Muscle of leg (tissue), 16 donors: ENCODE measurements around the gene POU3F1. TPM values are rescaled to one million over a fixed set of nuclear protein-coding genes. Genes with fewer than 3 reads are reported as not detected.

Experiments used
- DNase-seq: peaks from one replicate; pipeline ENCODE4 v3.0.0; 2013
- H3K27ac ChIP-seq: one replicate; pipeline ENCODE4 v1.5.1; 2013; ENCODE audit warnings: mild to moderate bottlenecking, low read length, control low read depth
- H3K27me3 ChIP-seq: one replicate; pipeline ENCODE4 v1.6.1; 2013; ENCODE audit warnings: low read length; ENCODE audit not compliant: control insufficient read depth, insufficient read depth
- H3K36me3 ChIP-seq: one replicate; pipeline ENCODE4 v1.6.1; 2013; ENCODE audit warnings: low read length; ENCODE audit not compliant: control insufficient read depth, insufficient read depth
- H3K4me1 ChIP-seq: one replicate; pipeline ENCODE4 v1.6.1; 2013; ENCODE audit warnings: low read length; ENCODE audit not compliant: control insufficient read depth, insufficient read depth
- H3K4me3 ChIP-seq: one replicate; pipeline ENCODE4 v1.5.1; 2013; ENCODE audit warnings: low read length, control low read depth
- H3K9me3 ChIP-seq: replicated peaks from 2 replicates; pipeline ENCODE4 v1.6.1; 2013; ENCODE audit warnings: low read depth, low read length; ENCODE audit not compliant: control insufficient read depth
- WGBS: methylation state at CpG from one replicate; pipeline ENCODE4 v1.1.5; 2013; ENCODE audit warnings: missing lambda C conversion rate; ENCODE audit not compliant: insufficient coverage; 5-methylcytosine and 5-hydroxymethylcytosine counted together
- long read RNA-seq, 11 donors: transcript quantifications; one replicate each; lab custom pipeline, GENCODE V29; 2026
- polyA plus RNA-seq, 8 donors: library from polyadenylated mRNA; unstranded; fragments of 120-200 nt; gene quantifications; one replicate each; pipeline versions ENCODE4 v1.2.1 to v1.2.3, GENCODE V29; 2013; ENCODE audit warnings: inconsistent platforms in 1 of 8, low replicate concordance in 1 of 8; ENCODE audit not compliant: insufficient read length in 8 of 8, insufficient read depth in 1 of 8
- total RNA-seq: library from RNA; stranded (reverse); fragments of 120-200 nt; gene quantifications from one replicate; pipeline ENCODE4 v1.2.4, GENCODE V29; 2013

The POU3F1 gene
- total RNA-seq (0.84 TPM), polyA plus RNA-seq (1 to 10 TPM in 5 of 8 donors, under 1 TPM in 3; 0.68 to 1.9 (median 1.2) TPM)
- long read RNA-seq, donor 1 = 0 reads
- long read RNA-seq, donor 2 = 0 reads
- long read RNA-seq, donor 3, partial matches to known transcripts = 0 of 1 reads
- long read RNA-seq, donor 3, other reads (novel, unspliced or antisense) = 0 of 1 reads
- long read RNA-seq, donor 4, partial matches to known transcripts = 0 of 2 reads
- long read RNA-seq, donor 4, other reads (novel, unspliced or antisense) = 0 of 2 reads
- long read RNA-seq, donor 5, partial matches to known transcripts = 0 of 4 reads
- long read RNA-seq, donor 5, other reads (novel, unspliced or antisense) = 0 of 4 reads
- long read RNA-seq, donor 6 = 0 reads
- long read RNA-seq, donor 7, partial matches to known transcripts = 0 of 3 reads
- long read RNA-seq, donor 7, other reads (novel, unspliced or antisense) = 0 of 3 reads
- long read RNA-seq, donor 8, partial matches to known transcripts = 0 of 1 reads
- long read RNA-seq, donor 8, other reads (novel, unspliced or antisense) = 0 of 1 reads
- long read RNA-seq, donor 9, partial matches to known transcripts = 0 of 4 reads
- long read RNA-seq, donor 9, other reads (novel, unspliced or antisense) = 0 of 4 reads
- long read RNA-seq, donor 10, partial matches to known transcripts = 0 of 1 reads
- long read RNA-seq, donor 10, other reads (novel, unspliced or antisense) = 0 of 1 reads
- long read RNA-seq, donor 11 = 0 reads

GRCh38 chr1:38046333-38046883, at the start of gene POU3F1:
TSS of gene POU3F1 (minus strand) at chr1:38046793. CDS start at chr1:38046743, 50 bp downstream.
- under 1% methylated on average over 89 of the region's 92 CpGs for WGBS
- DNase-seq = no peak
- no peaks in the 10 kb centered on the region for H3K9me3 ChIP-seq
- peaks cover 67% of the 10 kb centered on the region for H3K27me3 ChIP-seq
- H3K4me3 ChIP-seq = peak within 1 kb of the TSS; percentile 44
- no peak within 1 kb of the TSS for H3K27ac ChIP-seq
- H3K4me1 ChIP-seq = peaks cover 27% of the 10 kb centered on the region
- no peaks in the 10 kb centered on the region for H3K36me3 ChIP-seq

GRCh38 chr1:38095454-38095931, 48.9 kb upstream of the POU3F1 start:
- H3K36me3 ChIP-seq = no peaks in the 10 kb centered on the region
- H3K4me1 ChIP-seq = peaks cover 7% of the 10 kb centered on the region
- H3K9me3 ChIP-seq = no peaks in the 10 kb centered on the region
- no peak for DNase-seq
- H3K27me3 ChIP-seq = peaks cover 13% of the 10 kb centered on the region
- no peak overlapping the region for H3K4me3 ChIP-seq
- H3K27ac ChIP-seq = no peak overlapping the region
- WGBS = 49% methylated on average over 7 of the region's 12 CpGs

GRCh38 chr1:38094711-38095290, 48.2 kb upstream of the POU3F1 start:
- no peaks in the 10 kb centered on the region for H3K36me3 ChIP-seq
- peaks cover 7% of the 10 kb centered on the region for H3K4me1 ChIP-seq
- 42% methylated on average over 5 of the region's 11 CpGs for WGBS
- no peaks in the 10 kb centered on the region for H3K9me3 ChIP-seq
- no peak for DNase-seq
- no peak overlapping the region for H3K4me3 ChIP-seq
- H3K27ac ChIP-seq = no peak overlapping the region
- H3K27me3 ChIP-seq = peaks cover 13% of the 10 kb centered on the region

GRCh38 chr1:38093569-38094520, 47.3 kb upstream of the POU3F1 start:
- Histone ChIP-seq H3K27me3 (peaks cover 13% of the 10 kb centered on the region), H3K36me3 (no peaks in the 10 kb centered on the region), H3K9me3 (no peaks in the 10 kb centered on the region), H3K4me1 (peaks cover 7% of the 10 kb centered on the region), H3K4me3 (no peak overlapping the region), H3K27ac (no peak overlapping the region)
- WGBS = 40% methylated on average over 4 of the region's 18 CpGs
- no peak for DNase-seq

GRCh38 chr1:38092256-38092655, 45.7 kb upstream of the POU3F1 start:
- DNase-seq = no peak
- Histone ChIP-seq H3K27me3 (peaks cover 15% of the 10 kb centered on the region), H3K4me3 (no peak overlapping the region), H3K4me1 (peaks cover 7% of the 10 kb centered on the region), H3K9me3 (no peaks in the 10 kb centered on the region), H3K27ac (no peak overlapping the region), H3K36me3 (no peaks in the 10 kb centered on the region)
- 60% methylated on average over 1 of the region's 4 CpGs for WGBS

GRCh38 chr1:38090796-38091195, 44.2 kb upstream of the POU3F1 start:
- DNase-seq = no peak
- no peaks in the 10 kb centered on the region for H3K36me3 ChIP-seq
- 66% methylated on average over 3 of the region's 3 CpGs for WGBS
- no peaks in the 10 kb centered on the region for H3K9me3 ChIP-seq
- peaks cover 11% of the 10 kb centered on the region for H3K4me1 ChIP-seq
- H3K4me3 ChIP-seq = no peak overlapping the region
- peaks cover 15% of the 10 kb centered on the region for H3K27me3 ChIP-seq
- no peak overlapping the region for H3K27ac ChIP-seq

- no peak overlapping the region for H3K27ac ChIP-seq
- 79% methylated on average over 9 of the region's 11 CpGs for WGBS
- no peaks in the 10 kb centered on the region for H3K36me3 ChIP-seq
- H3K4me3 ChIP-seq = no peak overlapping the region
- no peak for DNase-seq
- H3K27me3 ChIP-seq = peaks cover 15% of the 10 kb centered on the region
- H3K9me3 ChIP-seq = no peaks in the 10 kb centered on the region
- H3K4me1 ChIP-seq = peaks cover 21% of the 10 kb centered on the region
Measured at GRCh38 chr1:38089712-38090360, 43.2 kb upstream of the POU3F1 start.

- Histone ChIP-seq H3K4me3 (no peak overlapping the region), H3K27me3 (peaks cover 12% of the 10 kb centered on the region), H3K4me1 (peaks cover 30% of the 10 kb centered on the region), H3K36me3 (no peaks in the 10 kb centered on the region), H3K9me3 (no peaks in the 10 kb centered on the region), H3K27ac (no peak overlapping the region)
- WGBS = 62% methylated on average over 3 of the region's 6 CpGs
- no peak for DNase-seq
Measured at GRCh38 chr1:38088791-38089190, 42.2 kb upstream of the POU3F1 start.

- H3K27me3 ChIP-seq = peaks cover 12% of the 10 kb centered on the region
- H3K4me3 ChIP-seq = no peak overlapping the region
- no peak overlapping the region for H3K27ac ChIP-seq
- DNase-seq = peak; percentile 60
- peaks cover 34% of the 10 kb centered on the region for H3K4me1 ChIP-seq
- no peaks in the 10 kb centered on the region for H3K9me3 ChIP-seq
- 72% methylated on average over 2 of the region's 6 CpGs for WGBS
- H3K36me3 ChIP-seq = no peaks in the 10 kb centered on the region
Measured at GRCh38 chr1:38088366-38088765, 41.8 kb upstream of the POU3F1 start.
